ENCODE measurements around the gene B4GALNT1.

GRCh38 chr12:57576613-57577160 is 56.3 kb downstream of the B4GALNT1 start:
- TF ChIP-seq, protein P1, sequence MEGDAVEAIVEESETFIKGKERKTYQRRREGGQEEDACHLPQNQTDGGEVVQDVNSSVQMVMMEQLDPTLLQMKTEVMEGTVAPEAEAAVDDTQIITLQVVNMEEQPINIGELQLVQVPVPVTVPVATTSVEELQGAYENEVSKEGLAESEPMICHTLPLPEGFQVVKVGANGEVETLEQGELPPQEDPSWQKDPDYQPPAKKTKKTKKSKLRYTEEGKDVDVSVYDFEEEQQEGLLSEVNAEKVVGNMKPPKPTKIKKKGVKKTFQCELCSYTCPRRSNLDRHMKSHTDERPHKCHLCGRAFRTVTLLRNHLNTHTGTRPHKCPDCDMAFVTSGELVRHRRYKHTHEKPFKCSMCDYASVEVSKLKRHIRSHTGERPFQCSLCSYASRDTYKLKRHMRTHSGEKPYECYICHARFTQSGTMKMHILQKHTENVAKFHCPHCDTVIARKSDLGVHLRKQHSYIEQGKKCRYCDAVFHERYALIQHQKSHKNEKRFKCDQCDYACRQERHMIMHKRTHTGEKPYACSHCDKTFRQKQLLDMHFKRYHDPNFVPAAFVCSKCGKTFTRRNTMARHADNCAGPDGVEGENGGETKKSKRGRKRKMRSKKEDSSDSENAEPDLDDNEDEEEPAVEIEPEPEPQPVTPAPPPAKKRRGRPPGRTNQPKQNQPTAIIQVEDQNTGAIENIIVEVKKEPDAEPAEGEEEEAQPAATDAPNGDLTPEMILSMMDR (IDR thresholded peaks at IDR 0.05 in 2 of 3, conservative IDR thresholded peaks at IDR 0.05 in 1 of 3; ENCODE audit: insufficient read depth in 2 of 3, low read depth in 1 of 3, low read length in 3 of 3), result no peak
- TF ChIP-seq SPI1 (IDR thresholded peaks at IDR 0.05; ENCODE audit: borderline replicate concordance, low read depth, low read length), result no peak
- TF ChIP-seq CEBPB (tag; IDR thresholded peaks at IDR 0.05), result no peak
- no peak for TF ChIP-seq BCL6 (CRISPR knock-in tag; IDR thresholded peaks at IDR 0.05)
- TF ChIP-seq ATF2 (CRISPR knock-in tag; IDR thresholded peaks at IDR 0.05), result no peak
- TF ChIP-seq NCOR1 (IDR thresholded peaks at IDR 0.05), result no peak
- no peak for TF ChIP-seq GATA2 (CRISPR knock-in tag; IDR thresholded peaks at IDR 0.05)
- TF ChIP-seq ETV1 (tag; conservative IDR thresholded peaks at IDR 0.05; ENCODE audit: low read depth), result no peak
- TF ChIP-seq FOXM1 (IDR thresholded peaks at IDR 0.05; ENCODE audit: low read depth), result no peak
- TF ChIP-seq FOXM1 (CRISPR knock-in tag; IDR thresholded peaks at IDR 0.05; ENCODE audit: low read depth), result no peak
- TF ChIP-seq TCF3 (CRISPR knock-in tag; IDR thresholded peaks at IDR 0.05), result no peak
- no peak for TF ChIP-seq EP400 (IDR thresholded peaks at IDR 0.05)
- TF ChIP-seq, protein P2, sequence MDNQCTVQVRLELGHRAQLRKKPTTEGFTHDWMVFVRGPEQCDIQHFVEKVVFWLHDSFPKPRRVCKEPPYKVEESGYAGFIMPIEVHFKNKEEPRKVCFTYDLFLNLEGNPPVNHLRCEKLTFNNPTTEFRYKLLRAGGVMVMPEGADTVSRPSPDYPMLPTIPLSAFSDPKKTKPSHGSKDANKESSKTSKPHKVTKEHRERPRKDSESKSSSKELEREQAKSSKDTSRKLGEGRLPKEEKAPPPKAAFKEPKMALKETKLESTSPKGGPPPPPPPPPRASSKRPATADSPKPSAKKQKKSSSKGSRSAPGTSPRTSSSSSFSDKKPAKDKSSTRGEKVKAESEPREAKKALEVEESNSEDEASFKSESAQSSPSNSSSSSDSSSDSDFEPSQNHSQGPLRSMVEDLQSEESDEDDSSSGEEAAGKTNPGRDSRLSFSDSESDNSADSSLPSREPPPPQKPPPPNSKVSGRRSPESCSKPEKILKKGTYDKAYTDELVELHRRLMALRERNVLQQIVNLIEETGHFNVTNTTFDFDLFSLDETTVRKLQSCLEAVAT (IDR thresholded peaks at IDR 0.05), result no peak
- no peak for TF ChIP-seq ZNF76 (CRISPR knock-in tag; IDR thresholded peaks at IDR 0.05; ENCODE audit: borderline replicate concordance)
